ENCODE results near the gene ZFAND3.

GRCh38 chr6:37788259-37788658 lies 31.3 kb upstream of the ZFAND3 start:
- no peak for TF ChIP-seq POLR2A (IDR thresholded peaks at IDR 0.05)
- TF ChIP-seq POLR2AphosphoS5 (IDR thresholded peaks at IDR 0.05), result no peak
- no peak for TF ChIP-seq CTCF (IDR thresholded peaks at IDR 0.05)
- TF ChIP-seq EP300 (IDR thresholded peaks at IDR 0.05), result no peak

All from stomach (tissue), 4 donors.